Lower lobe of right lung (tissue), 2 donors: Measurements from ENCODE around the gene ISM2. TPM values are rescaled to one million over a fixed set of nuclear protein-coding genes. Genes with fewer than 3 reads are reported as not detected.
A peak's percentile ranks its signal among the peaks of the same experiment; 100 is the strongest.

Experiments used
- ATAC-seq, 2 donors: fragments of 200-7000 bp; cut with Tn5 transposase; one replicate each; pipeline ENCODE4 v1.9.1; 2020 to 2022; ENCODE audit warnings: mild to moderate bottlenecking in 2 of 2, moderate library complexity in 2 of 2
- DNase-seq: peaks from one replicate; pipeline ENCODE4 v3.0.0-alpha.2; 2020
- H3K27ac ChIP-seq: fragments of 200-600 bp; one replicate; pipeline ENCODE4 v1.8.0; 2022
- H3K27me3 ChIP-seq: fragments of 200-600 bp; one replicate; pipeline ENCODE4 v1.8.0; 2022; ENCODE audit warnings: low read depth
- H3K36me3 ChIP-seq: fragments of 200-600 bp; one replicate; pipeline ENCODE4 v1.8.0; 2022; ENCODE audit warnings: mild to moderate bottlenecking
- H3K4me1 ChIP-seq: fragments of 200-600 bp; one replicate; pipeline ENCODE4 v1.8.0; 2022
- H3K4me3 ChIP-seq: fragments of 200-600 bp; one replicate; pipeline ENCODE4 v1.8.0; 2022; ENCODE audit warnings: mild to moderate bottlenecking
- H3K9me3 ChIP-seq: fragments of 200-600 bp; one replicate; pipeline ENCODE4 v1.8.0; 2022
- intact Hi-C: fragments of 100-400 bp; cut with DNase I; formaldehyde crosslinking; loops from one replicate; pipeline ENCODE4 v1.11.0; 2022
- total RNA-seq: library from RNA; stranded (reverse); fragmentation: NEBNext Ultra II Directional; extraction: Animal tissue kit (Norgen Biotek cat#: 25700); gene quantifications from one replicate; pipeline ENCODE4 v1.2.1, GENCODE V29; 2021
- TF ChIP-seq, protein P1 (sequence below): fragments of 200-600 bp; IDR thresholded peaks from one replicate; pipeline ENCODE4 v1.8.0; 2022; ENCODE audit warnings: antibody characterized with exemption, mild to moderate bottlenecking
- donor health status: DM: no; HTN: yes; CAD: no; lungs with severe emphysema.

The ISM2 gene
- total RNA-seq, 1 donor from 2014 or later: not detected

- intact Hi-C loops: no loop called here
- Histone ChIP-seq H3K27me3 (no peaks in the 10 kb centered on the region), H3K27ac (no peak overlapping the region), H3K36me3 (no peaks in the 10 kb centered on the region), H3K4me3 (no peak overlapping the region), H3K4me1 (no peaks in the 10 kb centered on the region), H3K9me3 (no peaks in the 10 kb centered on the region)
- TF ChIP-seq, protein P1, sequence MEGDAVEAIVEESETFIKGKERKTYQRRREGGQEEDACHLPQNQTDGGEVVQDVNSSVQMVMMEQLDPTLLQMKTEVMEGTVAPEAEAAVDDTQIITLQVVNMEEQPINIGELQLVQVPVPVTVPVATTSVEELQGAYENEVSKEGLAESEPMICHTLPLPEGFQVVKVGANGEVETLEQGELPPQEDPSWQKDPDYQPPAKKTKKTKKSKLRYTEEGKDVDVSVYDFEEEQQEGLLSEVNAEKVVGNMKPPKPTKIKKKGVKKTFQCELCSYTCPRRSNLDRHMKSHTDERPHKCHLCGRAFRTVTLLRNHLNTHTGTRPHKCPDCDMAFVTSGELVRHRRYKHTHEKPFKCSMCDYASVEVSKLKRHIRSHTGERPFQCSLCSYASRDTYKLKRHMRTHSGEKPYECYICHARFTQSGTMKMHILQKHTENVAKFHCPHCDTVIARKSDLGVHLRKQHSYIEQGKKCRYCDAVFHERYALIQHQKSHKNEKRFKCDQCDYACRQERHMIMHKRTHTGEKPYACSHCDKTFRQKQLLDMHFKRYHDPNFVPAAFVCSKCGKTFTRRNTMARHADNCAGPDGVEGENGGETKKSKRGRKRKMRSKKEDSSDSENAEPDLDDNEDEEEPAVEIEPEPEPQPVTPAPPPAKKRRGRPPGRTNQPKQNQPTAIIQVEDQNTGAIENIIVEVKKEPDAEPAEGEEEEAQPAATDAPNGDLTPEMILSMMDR: no peak
- ATAC-seq (no peak), DNase-seq (no peak)
These were observed 12.5 kb downstream of the ISM2 start for GRCh38 chr14:77485901-77486678.

DNA sequence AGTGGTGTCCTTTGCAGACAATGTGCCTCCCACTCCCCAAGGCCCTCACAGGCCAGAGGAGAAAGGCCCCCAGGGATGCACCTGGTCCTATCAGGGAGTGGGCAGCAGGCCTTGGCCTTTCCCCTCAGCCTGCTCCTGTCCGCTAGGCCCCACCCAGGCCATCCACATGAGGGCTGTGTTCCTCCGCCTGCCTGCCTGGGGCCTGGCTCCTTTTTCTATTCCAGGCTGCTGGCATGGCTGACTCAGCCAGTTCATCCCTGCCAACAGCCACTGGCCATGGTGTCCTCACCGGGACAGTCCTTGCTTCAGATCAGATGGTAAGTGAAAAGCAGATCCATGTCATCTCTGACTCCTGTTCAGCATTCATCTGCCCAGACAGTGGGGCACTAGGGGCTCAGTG lies 13.4 kb downstream of the ISM2 start:
- ATAC-seq (peak in 1 of 2 donors; percentile 21), DNase-seq (no peak)
- H3K36me3 ChIP-seq: no peaks in the 10 kb centered on the region
- intact Hi-C loops: no loop called here
- H3K9me3 ChIP-seq: no peaks in the 10 kb centered on the region
- no peak overlapping the region for H3K27ac ChIP-seq
- H3K27me3 ChIP-seq: no peaks in the 10 kb centered on the region
- TF ChIP-seq, protein P1: no peak
- no peaks in the 10 kb centered on the region for H3K4me1 ChIP-seq
- no peak overlapping the region for H3K4me3 ChIP-seq

- intact Hi-C loops: no loop called here
- H3K27me3 ChIP-seq: no peaks in the 10 kb centered on the region
- H3K36me3 ChIP-seq: no peaks in the 10 kb centered on the region
- no peaks in the 10 kb centered on the region for H3K9me3 ChIP-seq
- H3K27ac ChIP-seq: no peak overlapping the region
- no peak for ATAC-seq
- DNase-seq: no peak
- H3K4me1 ChIP-seq: no peaks in the 10 kb centered on the region
- TF ChIP-seq, protein P1: no peak
- H3K4me3 ChIP-seq: no peak overlapping the region
These were observed 16.2 kb downstream of the ISM2 start for GRCh38 chr14:77482422-77482821.

DNA sequence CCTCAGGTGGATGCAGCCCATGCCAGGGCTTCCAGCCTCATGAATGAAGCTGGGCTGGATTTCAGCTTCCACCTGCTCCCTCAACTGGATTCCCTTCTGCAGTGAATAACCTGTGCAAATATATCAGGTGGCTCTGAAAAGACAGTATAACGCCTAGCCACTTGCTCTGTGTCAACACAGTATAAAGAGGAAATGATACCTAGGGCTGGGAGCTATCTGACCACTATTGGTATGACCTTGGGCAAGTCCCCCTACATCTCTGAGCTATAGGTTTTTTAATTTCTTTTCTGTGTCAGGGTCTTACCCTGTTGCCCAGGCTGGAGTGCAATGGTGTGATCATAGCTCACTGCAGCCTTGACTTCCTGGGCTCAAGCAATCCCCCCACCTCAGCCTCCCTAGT lies 19.8 kb downstream of the ISM2 start:
- ATAC-seq (no peak), DNase-seq (no peak)
- H3K36me3 ChIP-seq: no peaks in the 10 kb centered on the region
- H3K9me3 ChIP-seq: no peaks in the 10 kb centered on the region
- no peak overlapping the region for H3K4me3 ChIP-seq
- H3K27me3 ChIP-seq: no peaks in the 10 kb centered on the region
- intact Hi-C loops: no loop called here
- H3K4me1 ChIP-seq: no peaks in the 10 kb centered on the region
- TF ChIP-seq, protein P1: no peak
- H3K27ac ChIP-seq: no peak overlapping the region

DNA sequence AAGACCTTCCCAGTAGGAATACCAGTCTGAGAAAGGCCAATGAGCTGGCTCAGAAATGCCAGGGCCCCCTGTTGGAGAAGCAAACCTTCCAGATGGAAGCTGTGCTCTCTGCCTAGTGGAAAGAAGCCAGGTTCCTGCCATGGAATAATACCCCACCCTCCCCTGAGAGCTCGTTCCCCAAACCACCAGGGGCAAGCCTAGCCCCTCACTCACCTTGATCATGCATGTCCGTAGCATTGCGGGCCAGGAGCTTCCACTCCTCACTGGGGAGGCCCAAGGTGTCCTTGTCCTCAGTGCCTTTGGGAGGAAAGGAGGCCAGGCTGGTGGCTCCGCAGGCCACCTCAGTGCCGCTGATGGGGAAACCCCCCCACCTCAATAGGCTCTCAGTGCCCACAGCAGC lies 20.6 kb downstream of the ISM2 start:
- TF ChIP-seq, protein P1: no peak
- Histone ChIP-seq H3K9me3 (no peaks in the 10 kb centered on the region), H3K36me3 (no peaks in the 10 kb centered on the region), H3K27ac (no peak overlapping the region), H3K4me1 (no peaks in the 10 kb centered on the region), H3K4me3 (no peak overlapping the region), H3K27me3 (no peaks in the 10 kb centered on the region)
- intact Hi-C loops: no loop called here
- no peak for DNase-seq
- no peak for ATAC-seq
